ENCODE data around the gene GPHN.

DNA sequence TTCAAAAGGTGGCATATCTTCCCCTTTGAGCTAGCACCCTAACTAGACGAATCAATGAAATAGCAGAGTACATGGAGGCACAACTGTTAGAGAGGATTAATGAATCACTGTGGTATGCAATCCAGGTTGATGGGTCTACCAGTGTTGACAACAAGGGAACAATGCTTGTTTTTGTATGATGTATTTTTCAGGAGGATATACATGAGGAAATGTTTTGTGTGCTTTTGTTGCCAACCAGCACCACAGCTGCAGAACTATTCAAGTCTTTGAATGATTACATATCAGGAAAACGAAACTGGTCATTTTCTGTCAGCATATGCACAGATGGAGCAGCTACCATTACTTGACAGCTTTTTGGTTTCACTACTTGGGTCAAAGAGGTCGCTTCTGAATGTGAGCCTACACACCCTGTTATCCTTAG, 142.6 kb downstream of the GPHN start:
- TF ChIP-seq POLR2A (IDR thresholded peaks at IDR 0.05): no peak
- TF ChIP-seq, protein P1, sequence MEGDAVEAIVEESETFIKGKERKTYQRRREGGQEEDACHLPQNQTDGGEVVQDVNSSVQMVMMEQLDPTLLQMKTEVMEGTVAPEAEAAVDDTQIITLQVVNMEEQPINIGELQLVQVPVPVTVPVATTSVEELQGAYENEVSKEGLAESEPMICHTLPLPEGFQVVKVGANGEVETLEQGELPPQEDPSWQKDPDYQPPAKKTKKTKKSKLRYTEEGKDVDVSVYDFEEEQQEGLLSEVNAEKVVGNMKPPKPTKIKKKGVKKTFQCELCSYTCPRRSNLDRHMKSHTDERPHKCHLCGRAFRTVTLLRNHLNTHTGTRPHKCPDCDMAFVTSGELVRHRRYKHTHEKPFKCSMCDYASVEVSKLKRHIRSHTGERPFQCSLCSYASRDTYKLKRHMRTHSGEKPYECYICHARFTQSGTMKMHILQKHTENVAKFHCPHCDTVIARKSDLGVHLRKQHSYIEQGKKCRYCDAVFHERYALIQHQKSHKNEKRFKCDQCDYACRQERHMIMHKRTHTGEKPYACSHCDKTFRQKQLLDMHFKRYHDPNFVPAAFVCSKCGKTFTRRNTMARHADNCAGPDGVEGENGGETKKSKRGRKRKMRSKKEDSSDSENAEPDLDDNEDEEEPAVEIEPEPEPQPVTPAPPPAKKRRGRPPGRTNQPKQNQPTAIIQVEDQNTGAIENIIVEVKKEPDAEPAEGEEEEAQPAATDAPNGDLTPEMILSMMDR (IDR thresholded peaks at IDR 0.05): no peak

All from Peyer's patch (tissue), 4 donors.